NCI-H2107 treated with DMSO at 0.1 percent for 48 hours (cell line): ENCODE measurements around the gene RPEL1.
"Not testable (repeated sequence)": the region's sequence is repeated elsewhere in the genome, so short reads cannot be mapped to it uniquely, and the experiment has no call there.

Experiments used
- DNase-seq: peaks from one replicate; lab custom pipeline; 2025; ENCODE audit not compliant: unreplicated experiment; lab: John Stamatoyannopoulos, UW

Gene RPEL1

DNA sequence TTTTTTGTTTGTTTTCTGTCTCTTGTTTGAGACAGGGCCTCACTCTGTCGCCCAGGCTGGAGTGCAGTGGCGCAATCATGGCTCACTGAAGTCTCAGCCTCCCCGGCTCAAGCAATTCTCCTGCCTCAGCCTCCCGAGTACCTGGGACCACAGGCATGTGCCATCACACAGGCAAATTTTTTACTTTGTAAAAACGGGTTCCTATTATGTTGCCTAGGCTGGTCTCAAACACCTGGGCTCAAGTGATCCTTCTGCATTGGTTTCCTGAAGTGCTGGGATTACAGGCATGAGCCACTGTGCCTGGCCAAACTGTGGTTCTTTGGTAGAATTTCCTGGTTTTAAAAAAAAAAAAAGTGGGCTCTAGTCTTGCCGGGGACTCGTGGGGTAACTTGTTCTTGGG, at the start of gene RPEL1:
RPEL1 (plus strand) TSS at position 301 of the 400 bp plus-strand sequence. CDS start 110 bp downstream, outside the sequence.
- DNase-seq: not testable (repeated sequence)

DNA sequence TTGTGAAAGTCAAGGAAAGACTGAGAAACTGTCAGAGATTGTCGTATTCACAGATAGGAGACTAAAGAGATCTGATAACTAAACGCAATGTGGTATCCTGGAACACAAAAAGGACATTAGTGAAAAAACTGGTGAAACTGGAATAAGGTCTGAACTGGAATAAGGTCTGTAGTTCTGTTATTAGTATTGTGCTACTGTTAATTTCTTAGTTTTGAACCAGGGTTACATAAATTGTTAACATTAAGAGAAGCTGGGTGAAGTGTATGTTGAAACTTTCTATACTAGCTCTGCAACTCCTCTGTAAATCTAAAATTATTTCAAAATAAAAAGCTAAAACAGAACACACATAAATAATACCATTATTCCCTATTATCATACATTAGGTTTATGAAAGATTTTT, 49.2 kb upstream of the RPEL1 start:
- no peak for DNase-seq

- DNase-seq: no peak
Measured at GRCh38 chr10:103197174-103197573, 48.5 kb upstream of the RPEL1 start.

GRCh38 chr10:103197903-103198302, 47.8 kb upstream of the RPEL1 start:
- DNase-seq: no peak

GRCh38 chr10:103198648-103199047, 47.0 kb upstream of the RPEL1 start:
- DNase-seq: no peak

- no peak for DNase-seq
Measured at GRCh38 chr10:103199488-103199887, 46.2 kb upstream of the RPEL1 start.

DNA sequence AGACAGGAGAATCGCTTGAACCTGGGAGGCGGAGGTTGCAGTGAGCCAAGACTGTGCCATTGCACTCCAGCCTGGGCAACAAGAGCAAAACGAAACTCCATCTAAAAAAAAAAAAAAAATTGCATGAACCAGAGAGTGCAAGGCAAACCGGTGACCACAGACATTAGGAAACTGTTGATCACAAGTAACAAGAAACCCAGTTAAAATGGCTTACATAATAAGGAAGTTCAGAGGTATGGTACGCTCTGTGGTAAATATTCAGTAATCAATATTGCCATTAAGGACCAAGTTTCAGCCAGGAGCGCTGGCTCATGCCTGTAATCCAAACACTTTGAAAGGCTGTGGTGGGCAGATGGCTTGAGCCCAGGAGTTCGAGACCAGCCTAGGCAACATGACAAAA, 43.4 kb upstream of the RPEL1 start:
- no peak for DNase-seq

DNA sequence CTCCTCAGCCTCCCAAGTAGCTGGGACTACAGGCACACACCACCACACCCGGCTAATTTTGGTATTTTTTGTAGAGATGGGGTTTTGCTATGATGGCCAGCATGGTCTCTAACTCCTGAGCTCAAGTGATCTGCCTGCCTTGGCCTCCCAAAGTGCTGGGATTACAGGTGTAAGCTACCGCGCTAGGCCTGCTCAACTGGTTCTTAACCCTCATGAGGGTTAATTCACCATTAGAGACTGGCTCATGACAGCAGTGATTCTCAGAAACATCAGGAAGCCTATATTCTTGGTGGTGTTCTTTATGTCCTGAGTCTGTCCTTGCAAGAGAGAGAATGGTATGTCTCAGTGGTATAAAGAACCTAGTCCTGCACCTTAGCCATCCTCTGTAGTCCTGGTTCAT, 42.2 kb upstream of the RPEL1 start:
- no peak for DNase-seq

DNA sequence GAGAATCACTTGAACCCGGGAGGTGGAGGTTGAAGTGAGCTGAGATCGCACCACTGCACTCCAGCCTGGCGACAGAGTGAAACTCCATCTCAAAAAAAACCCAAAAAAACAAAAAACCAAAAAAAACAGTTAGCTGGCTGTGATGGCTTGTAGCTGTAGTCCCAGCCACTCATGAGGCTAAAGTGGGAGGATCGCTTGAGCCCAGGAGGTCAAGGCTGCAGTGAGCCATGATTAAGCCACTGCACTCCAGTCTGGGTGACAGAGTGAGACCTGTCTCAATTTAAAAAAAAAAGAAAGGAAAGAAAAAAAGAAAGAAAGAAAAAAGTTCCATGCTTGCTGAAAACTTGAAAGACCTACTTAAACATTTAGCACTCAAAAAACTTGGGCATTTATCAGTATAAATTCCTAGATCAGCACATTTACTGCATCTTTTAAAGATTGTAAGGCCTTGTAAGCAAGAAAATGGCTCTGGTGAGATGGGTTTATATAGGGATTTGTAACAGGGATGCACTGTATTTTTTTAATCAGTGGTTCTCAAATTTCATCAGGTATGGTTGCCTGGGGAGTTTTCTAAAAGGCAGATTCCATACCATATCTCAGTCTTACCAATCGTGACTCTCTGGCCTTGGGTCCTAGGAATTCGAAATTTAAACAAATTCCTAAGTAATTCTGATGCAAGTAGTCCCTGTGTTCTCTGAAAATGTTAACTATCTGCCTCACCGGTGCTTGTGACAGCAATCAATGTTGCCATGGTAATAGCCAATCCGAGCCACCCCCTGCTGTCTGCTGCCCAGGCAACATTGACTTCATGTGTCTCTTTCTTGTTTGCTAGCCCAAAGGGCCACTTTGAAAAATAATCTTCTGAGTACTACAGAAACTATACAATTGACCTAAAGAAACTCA, 41.1 kb upstream of the RPEL1 start:
- DNase-seq: no peak

DNA sequence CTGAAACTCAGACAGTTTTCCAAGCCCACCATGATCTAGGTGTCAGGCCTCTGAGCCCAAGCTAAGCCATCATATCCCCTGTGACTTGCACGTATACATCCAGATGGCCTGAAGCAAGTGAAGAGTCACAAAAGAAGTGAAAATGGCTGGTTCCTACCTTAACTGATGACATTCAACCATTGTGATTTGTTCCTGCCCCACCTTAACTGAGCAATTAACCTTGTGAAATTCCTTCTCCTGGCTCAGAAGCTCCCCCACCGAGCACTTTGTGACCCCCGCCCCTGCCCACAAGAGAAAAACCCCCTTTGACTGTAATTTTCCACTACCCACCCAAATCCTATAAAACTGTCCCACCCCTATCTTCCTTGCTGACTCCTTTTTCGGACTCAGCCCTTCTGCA, 40.3 kb upstream of the RPEL1 start:
- DNase-seq: not testable (repeated sequence)

GRCh38 chr10:103206715-103207114, 39.0 kb upstream of the RPEL1 start:
- DNase-seq: not testable (repeated sequence)

DNA sequence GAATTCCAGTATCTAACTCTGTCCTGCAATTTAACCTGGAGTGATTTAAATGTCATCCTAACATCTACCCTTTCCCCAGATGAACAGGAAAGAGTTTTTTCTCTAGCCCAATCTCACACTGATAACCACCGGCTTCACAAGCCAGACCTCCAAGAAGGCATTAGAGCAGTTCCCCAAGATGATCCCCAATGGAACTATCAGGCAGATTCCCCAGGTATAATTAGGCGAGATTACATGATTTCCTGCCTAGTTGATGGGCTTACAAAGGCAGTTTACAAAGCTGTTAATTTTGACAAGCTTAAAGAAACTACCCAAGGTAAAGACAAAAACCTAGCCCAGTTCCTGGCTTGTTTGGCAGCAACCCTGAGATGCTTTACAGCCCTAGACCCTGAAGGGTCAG, 38.5 kb upstream of the RPEL1 start:
- DNase-seq: no peak

DNA sequence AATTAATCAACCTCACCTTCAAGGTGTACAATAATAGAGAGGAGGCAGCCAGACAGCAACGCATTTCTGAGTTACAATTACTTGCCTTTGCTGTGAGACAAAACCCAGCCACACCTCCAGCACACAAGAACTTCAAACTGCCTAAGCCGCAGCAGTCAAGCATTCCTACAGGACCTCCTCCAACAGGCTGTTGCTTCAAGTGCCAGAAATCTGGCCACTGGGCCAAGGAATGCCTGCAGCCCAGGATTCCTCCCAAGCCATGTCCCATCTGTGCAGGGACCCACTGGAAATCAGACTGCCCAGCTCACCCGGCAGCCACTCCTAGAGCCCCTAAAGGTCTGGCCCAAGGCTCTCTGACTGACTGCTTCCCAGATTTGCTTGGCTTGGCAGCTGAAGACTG, 38.0 kb upstream of the RPEL1 start:
- DNase-seq: not testable (repeated sequence)

DNA sequence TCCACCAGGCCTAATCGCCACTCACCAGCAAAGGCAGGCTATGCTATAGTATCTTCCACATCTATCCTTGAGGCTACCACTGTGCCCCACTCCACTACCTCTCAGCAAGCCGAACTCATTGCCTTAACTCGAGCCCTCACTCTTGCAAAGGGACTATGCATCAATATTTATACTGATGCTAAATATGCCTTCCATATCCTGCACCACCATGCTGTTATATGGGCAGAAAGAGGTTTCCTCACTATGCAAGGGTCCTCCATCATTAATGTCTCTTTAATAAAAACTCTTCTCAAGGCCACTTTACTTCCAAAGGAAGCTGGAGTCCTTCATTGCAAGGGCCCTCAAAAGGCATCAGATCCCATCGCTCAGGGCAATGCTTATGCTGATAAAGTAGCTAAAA, 35.4 kb upstream of the RPEL1 start:
- DNase-seq: not testable (repeated sequence)

DNA sequence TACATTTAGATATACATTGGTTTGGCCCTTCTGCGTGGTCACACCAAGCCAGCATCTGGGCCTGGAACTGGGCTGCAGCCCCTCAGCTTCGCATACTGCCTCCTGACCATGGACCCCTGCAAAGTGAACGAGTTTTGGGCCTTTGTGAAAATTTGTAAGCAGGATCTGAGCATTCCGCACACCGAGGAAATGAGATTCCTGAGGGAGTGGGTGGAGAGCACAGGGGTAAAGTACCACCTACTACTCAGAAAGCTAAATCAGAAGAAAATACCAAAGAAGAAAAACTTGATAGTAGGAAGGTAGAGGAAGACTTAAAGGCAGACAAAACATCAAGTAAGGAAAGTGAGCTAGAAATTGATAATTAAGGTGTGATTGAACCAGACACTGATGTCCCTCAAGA, 30.1 kb upstream of the RPEL1 start:
- DNase-seq: no peak

DNA sequence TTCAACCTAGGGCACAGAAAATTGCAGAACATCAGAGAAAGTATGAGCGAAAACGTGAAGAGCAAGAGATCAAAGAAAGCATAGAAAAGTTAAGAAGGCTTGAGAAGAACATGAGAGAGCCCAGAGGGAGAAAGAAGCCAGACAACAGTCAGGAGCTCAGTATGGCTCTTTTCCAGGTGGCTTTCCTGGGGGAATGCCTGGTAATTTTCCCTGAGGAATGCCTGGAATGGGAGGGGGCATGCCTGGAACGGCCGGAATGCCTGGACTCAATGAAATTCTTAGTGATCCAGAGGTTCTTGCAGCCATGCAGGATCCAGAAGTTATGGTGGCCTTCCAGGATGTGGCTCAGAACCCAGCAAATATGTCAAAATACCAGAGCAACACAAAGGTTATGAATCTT, 29.3 kb upstream of the RPEL1 start:
- DNase-seq: not testable (repeated sequence)

GRCh38 chr10:103224133-103224532, 21.6 kb upstream of the RPEL1 start:
- DNase-seq: no peak

DNA sequence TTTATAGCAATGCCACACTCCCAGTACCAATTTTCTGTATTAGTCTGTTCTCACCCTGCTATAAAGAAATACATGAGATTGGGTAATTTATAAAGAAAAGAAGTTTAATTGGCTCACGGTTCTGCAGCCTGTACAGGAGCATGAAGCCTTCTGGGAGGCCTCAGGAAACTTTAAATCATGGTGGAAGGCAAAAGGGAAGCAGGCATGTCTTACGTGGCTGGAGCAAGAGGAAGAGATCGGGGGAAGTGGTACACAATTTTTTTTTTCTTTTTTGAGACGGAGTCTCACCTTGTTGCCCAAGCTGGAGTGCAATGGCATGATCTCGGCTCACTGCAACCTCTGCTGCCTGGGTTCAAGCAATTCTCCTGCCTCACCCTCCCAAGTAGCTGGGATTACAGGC, 21.0 kb upstream of the RPEL1 start:
- not testable (repeated sequence) for DNase-seq

- no peak for DNase-seq
Measured at GRCh38 chr10:103225939-103226338, 19.7 kb upstream of the RPEL1 start.

DNA sequence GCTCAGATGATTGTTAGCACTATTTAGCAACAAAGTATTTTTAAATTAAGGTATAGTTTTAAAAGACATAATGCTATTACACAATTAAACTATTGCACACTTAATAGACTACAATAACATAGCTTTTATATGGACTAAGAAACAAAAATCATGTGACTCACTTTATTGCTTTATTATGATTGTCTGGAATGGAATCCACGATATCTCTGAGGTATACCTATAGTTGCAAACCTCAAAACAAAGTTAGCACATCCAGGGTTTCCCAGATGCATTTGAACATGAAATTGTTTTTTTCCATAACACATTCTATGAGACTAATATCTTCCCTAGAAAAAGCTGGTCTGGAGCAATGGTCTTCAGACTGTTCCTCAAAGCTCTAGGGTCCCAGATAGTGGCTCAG, 18.3 kb upstream of the RPEL1 start:
- DNase-seq: no peak

DNA sequence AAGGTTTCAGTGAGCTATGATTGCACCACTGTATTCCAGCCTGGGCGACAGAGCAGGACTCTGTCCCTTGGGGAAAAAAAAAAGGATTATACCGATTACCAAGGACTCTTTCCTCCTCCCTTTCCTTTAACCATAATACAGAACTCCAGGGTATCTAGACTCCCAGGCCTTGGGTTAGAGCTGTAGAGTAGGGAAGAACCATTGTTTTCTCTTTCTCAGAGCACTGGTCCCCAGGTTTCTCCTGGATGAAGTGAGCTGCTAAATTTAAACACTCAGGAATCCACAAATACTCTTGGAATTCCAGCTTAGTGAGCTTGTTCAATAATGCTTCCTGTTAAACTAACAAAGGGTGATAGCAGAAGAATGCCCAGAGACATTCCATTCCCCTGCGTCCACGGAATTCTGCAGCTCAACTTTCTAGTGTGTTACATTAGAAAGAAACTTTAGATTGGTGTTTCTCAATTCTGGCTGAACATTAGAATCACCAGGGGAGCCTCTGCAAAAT, 14.6 kb upstream of the RPEL1 start:
- no peak for DNase-seq

DNA sequence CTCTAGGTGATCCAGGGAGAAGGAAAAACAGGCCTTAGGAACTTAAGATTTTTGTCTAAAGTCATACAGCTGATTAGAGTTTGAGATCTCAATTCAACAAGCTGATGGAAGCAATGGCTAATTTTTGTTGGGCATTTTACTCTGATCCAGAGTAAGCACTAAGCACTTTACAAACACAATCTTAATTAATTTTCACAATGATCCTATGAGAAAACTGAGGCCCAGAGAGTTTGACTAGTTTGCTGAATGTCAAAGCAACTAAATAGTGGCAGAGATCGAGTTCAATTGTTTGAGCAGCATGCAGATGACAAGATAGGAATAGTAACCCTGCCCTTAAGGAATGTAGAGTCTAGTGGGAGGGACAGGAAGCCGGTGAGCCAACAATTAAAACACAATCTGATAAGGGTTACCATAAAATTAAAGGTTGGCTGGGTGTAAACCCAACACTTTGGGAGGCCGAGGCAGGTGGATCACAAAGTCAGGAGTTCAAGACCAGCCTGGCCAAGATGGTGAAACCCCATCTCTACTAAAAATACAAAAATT, 13.5 kb upstream of the RPEL1 start:
- DNase-seq: no peak
